HG03378 (cell line): ENCODE results near the gene SNW1.
"Not testable (repeated sequence)": the region's sequence is repeated elsewhere in the genome, so short reads cannot be mapped to it uniquely, and the experiment has no call there.

Experiments
- ATAC-seq: cut with Tn5 transposase; IDR thresholded peaks from one replicate; pipeline ENCODE4 v1.9.1; 2021; ENCODE audit warnings: mild to moderate bottlenecking, moderate library complexity; ENCODE audit not compliant: unreplicated experiment

SNW1 gene

DNA sequence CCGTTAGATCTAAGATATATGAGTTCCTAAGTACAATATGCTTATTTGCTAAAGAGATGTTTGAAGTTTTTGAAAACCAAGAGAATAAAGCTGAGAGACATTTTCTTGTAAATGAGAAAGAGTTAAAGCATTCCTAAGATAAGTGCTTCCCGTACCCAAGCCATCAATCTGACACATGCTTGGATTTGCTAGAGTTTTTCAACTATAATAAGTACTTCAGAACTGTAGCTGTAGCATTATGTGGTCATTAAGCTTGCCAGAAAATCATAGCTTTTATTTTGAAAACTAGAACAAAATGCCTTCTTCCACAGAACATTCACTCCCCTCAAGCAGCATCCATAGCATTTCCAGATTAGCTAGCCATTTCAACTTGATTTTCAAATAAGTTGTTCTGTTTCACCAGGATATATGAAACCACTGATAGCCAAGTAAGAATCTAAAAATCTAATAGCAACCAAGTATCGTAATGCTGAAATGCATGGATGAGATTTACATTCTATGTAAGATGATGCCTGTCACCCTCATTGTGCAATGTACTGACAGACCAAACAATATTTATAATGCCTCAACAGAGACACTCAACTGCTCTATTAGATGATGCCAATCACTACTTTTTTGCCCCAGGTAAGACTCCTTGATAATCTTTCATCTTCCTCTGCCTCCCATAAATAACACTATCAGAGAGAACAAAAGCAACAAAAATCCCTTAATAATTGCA is 8.0 kb downstream of the SNW1 start:
- no peak for ATAC-seq

DNA sequence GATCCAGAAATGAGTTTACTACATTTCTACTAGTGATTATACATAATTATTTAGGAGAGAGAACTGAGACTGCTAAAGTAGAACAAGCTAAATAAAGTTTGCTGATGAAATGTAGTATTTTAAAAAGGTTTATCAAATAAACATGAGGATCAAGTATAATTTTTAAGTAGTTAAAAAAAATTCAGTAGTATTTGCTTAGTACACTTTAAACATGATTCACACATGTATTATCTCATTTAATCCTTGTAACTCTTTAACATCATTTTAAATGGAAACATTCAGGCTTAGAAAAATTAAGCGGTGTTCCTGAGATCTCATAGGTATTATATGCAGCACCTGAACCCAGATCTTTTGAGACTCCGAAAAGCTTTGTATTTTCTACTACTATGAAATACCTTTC is 8.7 kb downstream of the SNW1 start:
- ATAC-seq = no peak

DNA sequence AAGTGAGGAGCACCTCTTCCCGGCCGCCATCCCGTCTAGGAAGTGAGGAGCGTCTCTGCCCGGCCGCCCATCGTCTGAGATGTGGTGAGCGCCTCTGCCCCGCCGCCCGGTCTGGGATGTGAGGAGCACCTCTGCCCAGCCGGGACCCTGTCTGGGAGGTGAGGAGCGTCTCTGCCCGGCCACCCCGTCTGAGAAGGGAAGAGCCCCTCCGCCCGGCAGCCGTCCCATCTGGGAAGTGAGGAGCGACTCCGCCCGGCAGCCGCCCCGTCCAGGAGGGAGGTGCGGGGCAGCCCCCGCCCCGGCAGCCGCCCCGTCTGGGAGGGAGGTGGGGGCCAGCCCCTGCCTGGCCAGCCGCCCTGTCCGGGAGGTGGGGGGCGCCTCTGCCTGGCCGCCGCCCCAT is 13.5 kb downstream of the SNW1 start:
- not testable (repeated sequence) for ATAC-seq

DNA sequence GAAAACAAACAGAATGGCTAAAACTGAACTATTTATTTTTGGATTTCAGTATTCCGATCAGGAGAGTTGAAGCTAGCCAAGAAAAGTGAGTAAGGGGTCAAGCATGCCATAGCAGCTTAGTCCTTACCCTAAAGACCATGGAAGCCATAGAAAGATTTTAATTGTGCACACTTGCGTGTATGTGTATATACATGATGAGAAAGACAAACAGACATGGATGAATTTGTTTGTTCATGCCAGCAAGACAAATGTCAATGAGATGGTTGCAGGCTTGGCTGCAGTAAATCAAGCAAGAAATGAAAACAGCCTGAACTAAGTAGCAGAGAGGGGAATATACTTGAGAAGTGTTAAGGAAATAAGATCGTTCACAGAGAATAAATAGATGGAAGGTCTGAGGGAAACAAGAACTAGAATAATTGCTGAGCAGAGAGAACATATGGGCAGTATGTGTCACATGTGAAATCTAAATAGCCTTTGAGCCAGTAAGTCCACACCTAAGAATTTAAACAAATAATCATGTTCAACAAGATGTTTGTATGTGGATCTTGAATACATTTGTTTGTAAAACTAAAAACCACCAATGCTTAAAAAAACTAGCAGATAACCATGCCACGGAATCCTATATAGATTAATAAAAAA is 14.8 kb downstream of the SNW1 start:
- no peak for ATAC-seq

DNA sequence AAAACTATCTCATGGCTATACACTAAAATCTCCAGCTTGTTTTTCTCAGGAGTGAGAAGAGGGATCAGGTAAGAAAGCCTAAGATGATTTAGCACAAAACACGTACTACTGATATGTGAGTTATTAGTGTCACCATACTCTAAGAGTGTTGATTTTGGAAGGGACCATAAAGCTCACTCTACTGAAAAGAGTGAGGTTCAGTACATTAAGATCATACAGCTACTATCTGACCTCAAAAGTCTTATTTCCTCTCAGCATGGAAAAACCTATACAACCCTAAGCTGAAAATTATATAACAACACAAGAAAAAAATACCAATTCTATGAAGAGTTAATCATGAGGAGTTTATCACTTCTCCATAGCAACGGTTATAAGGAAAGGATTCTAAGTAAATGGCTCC is 19.5 kb downstream of the SNW1 start:
- ATAC-seq = no peak

DNA sequence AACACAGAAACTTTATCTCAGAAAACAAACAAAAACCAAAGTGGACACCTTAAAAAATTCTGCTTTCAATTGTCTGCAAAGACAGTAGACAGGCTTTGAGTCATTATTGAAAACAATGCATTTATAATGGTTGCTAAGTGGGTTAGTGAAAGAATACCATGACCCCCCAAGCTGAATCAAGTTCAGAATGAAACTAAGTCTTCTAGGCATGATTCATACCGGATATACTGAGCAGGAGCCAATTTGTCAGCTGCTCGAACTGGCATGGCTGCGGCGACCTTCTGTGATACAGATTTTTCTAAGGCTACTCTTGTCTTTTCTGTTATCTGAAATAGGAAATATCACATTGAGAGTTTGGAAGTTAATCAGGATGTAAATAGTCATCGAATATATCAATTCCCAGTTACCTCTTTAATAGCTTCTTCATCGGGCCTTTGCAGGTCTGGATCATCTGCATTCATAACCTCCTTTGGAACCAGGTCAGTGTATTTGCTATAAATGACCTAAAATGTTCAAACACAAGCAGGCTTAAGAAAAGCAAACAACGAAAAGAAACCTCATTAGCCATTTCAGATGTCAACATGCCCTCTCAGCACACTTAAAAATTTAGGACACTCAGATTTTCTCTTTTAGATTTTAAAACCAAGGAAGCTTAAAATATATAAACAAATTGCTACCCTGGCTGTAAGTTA is 22.3 kb downstream of the SNW1 start:
- ATAC-seq = no peak

DNA sequence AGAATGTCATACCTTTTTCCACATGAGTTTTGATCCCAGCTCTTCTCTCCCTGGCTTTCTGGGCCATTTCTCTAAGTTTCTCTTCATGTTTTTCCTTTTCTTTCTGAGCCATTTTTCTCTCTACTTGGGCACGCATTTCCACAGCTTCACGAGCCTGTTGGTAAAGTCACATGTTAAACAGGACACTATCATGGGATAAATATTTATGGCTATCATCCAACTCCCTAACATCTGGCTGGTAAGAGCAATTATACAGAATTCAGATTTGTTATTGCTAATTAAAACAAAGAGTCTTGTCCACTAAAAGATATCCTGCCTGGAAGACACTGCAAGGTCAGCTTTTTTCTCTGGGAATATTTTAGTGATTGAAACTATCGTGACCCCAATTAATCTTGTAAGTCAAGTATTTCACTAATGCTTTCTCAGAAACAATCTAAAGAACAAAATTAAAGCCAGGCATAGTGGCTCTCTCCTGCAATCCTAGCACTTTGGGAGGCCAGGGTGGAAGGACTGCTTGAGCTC is 29.9 kb downstream of the SNW1 start:
- ATAC-seq = no peak

DNA sequence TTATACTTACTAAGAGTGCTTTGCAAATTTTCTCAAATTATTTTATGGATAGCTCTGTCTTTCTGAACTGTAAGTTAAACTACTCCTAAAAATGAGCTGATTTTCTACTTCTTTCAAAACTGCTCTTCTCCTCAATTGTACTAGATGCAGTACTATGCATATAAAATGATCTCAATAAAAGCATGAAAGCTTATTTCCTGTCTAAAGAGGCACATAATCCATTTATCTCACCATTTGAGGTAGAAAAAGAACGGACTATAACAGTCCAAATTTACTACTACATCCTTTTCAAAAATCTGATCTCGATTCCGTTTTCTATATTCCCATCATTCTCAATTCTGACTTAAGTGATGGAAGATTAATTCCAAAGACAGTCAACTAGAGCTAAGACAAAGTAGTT is 38.7 kb downstream of the SNW1 start:
- no peak for ATAC-seq

DNA sequence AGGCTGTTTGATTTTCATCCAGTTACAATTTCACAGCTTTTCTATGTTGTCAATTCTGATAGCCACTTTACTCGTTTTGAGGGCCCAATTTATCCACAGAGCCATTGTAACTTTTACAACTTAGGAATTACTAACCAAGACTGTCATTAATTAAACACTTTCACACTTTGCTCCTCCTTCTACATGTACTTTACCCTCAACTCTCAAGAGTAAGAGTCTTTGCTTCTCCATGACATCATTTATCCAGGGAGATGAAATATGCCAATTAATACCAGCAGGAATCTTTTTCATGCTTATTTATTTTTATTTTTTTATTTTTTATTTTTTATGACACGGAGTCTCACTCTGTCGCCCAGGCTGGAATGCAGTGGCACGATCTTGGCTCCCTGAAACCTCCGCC is 39.5 kb downstream of the SNW1 start:
- ATAC-seq = no peak

- no peak for ATAC-seq
These were observed 43.2 kb downstream of the SNW1 start for GRCh38 chr14:77717608-77718305.

DNA sequence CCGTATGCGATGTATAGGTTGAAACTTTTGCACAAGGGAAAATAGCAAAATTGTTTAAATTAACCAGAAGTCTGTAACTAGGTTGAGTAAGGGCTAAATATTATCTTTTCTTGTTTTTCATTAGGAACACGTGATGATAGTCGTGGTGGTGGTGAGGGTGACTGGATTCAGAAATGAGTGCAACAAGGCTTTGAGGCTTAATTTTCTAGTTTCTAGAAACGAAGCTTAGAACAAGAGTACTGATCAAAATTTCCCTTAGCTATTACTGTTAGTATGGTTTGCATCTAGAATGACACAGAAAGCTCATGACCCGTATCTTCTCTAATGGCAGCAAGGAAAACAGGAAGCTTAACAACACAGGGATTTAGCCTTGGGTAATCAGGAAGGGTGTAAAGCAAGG is 46.0 kb downstream of the SNW1 start:
- no peak for ATAC-seq

DNA sequence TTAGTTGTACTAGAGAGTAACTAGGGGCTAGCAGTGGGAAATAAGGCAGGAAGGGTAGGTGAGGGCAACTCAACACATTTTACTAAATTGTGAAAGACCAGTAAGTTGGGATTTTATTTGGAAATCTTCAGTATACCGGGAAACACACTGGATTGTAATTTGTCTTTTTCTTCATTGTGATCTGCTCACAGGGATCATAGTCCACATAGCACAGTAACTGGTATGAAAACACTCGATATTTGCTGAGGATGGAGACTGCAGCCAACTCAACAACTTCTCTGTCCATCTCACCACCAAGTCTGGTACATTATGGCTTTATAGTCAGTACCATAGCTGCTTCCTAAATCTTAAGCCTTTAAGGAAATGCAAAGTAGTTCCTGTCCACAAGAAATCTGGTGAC is 50.6 kb downstream of the SNW1 start:
- ATAC-seq = no peak

- ATAC-seq = no peak
These were observed 51.5 kb downstream of the SNW1 start for GRCh38 chr14:77709412-77709811.

DNA sequence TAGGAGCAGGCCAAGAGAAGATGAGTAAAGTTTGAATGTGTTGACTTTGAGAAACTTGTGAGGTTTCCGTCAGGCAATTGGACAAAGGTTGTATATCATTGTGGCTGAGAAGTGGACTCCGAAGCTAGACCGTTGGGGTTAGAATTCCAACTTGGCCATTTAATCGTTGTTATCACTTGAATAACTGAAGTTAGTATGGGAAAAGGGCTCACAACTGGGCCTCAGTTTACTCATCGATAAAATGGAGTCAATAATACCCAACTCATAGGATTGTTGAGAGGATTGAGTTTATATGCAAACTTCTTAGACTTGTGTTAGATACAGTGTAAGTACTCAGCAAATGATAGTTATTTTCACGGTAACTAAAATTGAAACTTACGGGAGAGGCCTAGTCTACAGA is 52.2 kb downstream of the SNW1 start:
- ATAC-seq = no peak

DNA sequence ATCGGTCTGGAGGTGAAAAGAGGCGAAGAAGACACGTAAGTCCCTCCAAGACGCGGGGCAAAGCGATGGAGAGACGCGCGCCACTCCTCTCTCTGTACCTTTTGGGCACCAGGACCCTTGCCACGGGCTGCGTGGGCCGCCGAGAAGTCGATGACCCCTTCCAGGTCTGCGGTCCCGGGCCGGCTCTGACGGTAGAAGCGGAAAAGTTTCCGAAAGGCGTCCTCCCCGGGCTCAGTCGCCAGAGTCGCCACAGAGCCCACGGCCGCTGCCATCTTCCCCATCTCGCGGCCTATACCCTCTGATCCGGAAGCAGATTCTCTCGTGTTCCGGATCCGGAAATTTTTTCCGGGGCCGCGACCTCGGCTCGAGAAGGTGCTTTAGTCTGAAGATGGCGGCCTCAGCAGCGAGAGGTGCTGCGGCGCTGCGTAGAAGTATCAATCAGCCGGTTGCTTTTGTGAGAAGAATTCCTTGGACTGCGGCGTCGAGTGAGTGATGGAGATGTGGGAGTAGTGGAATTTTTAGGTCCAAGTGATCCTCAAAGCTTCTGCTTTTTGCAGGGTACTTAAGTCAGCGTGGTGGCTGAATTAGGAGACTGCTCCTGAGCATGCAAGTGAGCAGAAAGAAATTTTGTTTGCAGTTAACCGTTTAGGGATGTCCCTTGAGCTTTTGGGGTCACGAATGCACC is 53.1 kb downstream of the SNW1 start, which contains the start of the genes ALKBH1 and SLIRP:
Gene ALKBH1 (minus strand): TSS at position 300 of the 685 bp plus-strand sequence. CDS start 19 bp downstream, at position 281.
Gene SLIRP (plus strand): TSS at position 380 of the 685 bp plus-strand sequence. CDS start 9 bp downstream, at position 389.
- peak; percentile 93 for ATAC-seq

GRCh38 chr14:77707355-77707723 is 53.6 kb downstream of the SNW1 start:
- ATAC-seq = peak; percentile 4

GRCh38 chr14:77691259-77691658 is 69.7 kb downstream of the SNW1 start:
- no peak for ATAC-seq

GRCh38 chr14:77682158-77682553 is 78.8 kb downstream of the SNW1 start:
- ATAC-seq = no peak

DNA sequence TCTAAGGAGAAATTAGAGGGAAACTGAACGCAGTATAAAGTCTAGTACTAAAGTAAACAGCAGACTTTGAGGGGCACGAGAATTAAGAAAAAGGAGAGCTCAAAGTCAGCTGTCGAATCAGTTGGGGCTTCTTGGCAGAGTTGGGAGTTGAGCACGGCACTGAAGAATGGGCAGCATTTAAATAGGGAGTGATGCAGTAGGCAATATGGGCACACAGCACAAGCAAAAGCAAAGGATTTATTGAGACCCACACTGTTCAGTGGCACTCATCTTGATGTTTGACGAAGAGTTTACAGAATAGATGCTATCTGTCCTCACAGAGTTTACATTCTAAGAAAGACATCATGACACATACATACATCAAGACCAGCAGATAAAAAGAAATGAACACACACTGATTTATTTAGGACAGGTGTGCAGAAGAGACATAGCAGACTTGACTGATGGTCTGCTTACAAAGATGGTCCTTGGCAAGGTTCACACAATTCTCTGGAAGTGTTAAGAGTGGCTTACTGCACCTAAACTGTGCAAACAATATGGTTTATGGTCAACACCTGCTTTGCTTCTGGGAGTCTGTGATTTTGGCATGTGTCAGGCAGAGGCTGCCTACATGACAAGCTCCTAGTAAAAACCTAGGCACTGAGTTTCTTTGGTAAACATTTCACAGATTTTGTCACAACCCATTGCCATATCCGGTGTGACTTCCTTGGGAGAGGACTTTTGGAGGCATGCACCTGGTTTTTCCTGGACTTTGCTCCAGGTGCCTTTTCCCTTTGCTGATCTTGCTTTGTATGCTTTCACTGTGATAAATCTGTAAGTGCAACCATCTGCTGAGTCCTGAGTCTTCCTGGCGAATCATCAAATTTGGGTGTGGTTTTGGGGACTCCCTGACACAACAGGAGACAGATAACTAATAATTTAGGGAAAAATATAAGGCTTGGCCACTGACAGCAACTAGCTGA is 79.5 kb downstream of the SNW1 start:
- no peak for ATAC-seq
